ENCODE data around the gene FOXK1.

DNA sequence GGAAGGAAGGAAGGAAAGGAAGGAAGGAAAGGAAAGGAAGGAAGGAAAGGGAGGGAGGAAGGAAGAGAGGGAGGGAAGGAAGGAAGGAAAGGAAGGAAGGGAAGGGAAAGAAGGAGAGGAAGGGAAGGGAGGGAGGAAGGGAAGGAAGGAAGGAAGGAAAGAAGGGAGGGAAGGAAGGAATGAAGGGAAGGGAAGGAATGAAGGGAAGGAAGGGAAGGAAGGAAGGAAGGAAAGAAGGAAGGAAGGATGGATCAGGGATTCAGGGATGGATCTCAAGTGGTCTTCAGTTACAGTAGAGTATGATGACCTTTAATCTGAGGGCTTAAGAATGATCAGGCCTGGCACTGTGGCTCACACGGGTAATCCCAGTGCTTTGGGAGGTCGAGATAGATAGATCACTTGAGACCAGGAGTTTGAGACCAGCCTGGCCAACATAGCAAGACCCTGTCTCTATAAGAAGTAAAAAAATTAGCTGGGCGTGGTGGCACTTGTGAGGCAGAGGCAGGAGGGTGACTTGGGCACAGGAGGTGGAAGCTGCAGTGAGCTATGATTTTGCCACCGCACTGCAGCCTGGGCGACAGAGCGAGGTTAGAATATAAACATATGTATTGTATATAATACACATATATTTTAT lies 760 bp upstream of the FOXK1 start:
- TF ChIP-seq, protein P1, sequence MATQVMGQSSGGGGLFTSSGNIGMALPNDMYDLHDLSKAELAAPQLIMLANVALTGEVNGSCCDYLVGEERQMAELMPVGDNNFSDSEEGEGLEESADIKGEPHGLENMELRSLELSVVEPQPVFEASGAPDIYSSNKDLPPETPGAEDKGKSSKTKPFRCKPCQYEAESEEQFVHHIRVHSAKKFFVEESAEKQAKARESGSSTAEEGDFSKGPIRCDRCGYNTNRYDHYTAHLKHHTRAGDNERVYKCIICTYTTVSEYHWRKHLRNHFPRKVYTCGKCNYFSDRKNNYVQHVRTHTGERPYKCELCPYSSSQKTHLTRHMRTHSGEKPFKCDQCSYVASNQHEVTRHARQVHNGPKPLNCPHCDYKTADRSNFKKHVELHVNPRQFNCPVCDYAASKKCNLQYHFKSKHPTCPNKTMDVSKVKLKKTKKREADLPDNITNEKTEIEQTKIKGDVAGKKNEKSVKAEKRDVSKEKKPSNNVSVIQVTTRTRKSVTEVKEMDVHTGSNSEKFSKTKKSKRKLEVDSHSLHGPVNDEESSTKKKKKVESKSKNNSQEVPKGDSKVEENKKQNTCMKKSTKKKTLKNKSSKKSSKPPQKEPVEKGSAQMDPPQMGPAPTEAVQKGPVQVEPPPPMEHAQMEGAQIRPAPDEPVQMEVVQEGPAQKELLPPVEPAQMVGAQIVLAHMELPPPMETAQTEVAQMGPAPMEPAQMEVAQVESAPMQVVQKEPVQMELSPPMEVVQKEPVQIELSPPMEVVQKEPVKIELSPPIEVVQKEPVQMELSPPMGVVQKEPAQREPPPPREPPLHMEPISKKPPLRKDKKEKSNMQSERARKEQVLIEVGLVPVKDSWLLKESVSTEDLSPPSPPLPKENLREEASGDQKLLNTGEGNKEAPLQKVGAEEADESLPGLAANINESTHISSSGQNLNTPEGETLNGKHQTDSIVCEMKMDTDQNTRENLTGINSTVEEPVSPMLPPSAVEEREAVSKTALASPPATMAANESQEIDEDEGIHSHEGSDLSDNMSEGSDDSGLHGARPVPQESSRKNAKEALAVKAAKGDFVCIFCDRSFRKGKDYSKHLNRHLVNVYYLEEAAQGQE (IDR thresholded peaks at IDR 0.05; ENCODE audit: insufficient replicate concordance, low read depth): no peak
- TF ChIP-seq POLR2AphosphoS5 (IDR thresholded peaks at IDR 0.05; ENCODE audit: low read depth) (no peak), GABPA (IDR thresholded peaks at IDR 0.05; ENCODE audit: low read depth) (no peak)
- TF ChIP-seq, protein P2, sequence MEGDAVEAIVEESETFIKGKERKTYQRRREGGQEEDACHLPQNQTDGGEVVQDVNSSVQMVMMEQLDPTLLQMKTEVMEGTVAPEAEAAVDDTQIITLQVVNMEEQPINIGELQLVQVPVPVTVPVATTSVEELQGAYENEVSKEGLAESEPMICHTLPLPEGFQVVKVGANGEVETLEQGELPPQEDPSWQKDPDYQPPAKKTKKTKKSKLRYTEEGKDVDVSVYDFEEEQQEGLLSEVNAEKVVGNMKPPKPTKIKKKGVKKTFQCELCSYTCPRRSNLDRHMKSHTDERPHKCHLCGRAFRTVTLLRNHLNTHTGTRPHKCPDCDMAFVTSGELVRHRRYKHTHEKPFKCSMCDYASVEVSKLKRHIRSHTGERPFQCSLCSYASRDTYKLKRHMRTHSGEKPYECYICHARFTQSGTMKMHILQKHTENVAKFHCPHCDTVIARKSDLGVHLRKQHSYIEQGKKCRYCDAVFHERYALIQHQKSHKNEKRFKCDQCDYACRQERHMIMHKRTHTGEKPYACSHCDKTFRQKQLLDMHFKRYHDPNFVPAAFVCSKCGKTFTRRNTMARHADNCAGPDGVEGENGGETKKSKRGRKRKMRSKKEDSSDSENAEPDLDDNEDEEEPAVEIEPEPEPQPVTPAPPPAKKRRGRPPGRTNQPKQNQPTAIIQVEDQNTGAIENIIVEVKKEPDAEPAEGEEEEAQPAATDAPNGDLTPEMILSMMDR (IDR thresholded peaks at IDR 0.05; ENCODE audit: insufficient read depth, low read length): no peak
